ENCODE measurements around the gene CFAP299.

CFAP299 gene

DNA sequence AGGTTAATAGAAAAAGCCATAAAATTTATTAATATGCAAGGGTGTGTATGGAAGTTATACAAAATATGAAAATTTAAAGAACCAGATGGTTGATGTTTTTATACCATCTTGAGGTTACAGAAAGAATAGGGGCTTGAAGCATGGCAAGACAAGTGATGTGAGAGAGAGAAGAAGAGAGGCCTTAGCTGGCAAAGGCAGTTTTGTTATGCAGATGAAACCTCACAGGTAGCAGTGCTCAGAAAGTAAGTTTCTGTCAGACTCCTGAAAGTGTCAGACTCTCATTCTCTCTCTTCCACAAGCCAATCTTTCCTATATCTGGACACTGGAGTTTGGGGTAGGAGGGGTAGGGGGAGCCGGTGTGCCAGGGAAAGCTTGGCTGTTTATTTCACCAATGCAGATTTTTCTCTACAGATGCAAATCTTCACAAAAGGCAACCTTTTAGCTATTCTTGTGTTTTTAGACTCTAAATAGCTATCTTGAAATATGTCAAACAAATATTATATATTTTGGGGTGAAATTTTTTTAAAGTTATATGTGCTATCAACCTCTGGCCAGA, 124.5 kb downstream of the CFAP299 start:
- TF ChIP-seq, protein P1, sequence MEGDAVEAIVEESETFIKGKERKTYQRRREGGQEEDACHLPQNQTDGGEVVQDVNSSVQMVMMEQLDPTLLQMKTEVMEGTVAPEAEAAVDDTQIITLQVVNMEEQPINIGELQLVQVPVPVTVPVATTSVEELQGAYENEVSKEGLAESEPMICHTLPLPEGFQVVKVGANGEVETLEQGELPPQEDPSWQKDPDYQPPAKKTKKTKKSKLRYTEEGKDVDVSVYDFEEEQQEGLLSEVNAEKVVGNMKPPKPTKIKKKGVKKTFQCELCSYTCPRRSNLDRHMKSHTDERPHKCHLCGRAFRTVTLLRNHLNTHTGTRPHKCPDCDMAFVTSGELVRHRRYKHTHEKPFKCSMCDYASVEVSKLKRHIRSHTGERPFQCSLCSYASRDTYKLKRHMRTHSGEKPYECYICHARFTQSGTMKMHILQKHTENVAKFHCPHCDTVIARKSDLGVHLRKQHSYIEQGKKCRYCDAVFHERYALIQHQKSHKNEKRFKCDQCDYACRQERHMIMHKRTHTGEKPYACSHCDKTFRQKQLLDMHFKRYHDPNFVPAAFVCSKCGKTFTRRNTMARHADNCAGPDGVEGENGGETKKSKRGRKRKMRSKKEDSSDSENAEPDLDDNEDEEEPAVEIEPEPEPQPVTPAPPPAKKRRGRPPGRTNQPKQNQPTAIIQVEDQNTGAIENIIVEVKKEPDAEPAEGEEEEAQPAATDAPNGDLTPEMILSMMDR (IDR thresholded peaks at IDR 0.05; ENCODE audit: low read depth, low read length): no peak
- H3K4me3 ChIP-seq (ENCODE audit: low read depth, low read length): no peak overlapping the region

DNA sequence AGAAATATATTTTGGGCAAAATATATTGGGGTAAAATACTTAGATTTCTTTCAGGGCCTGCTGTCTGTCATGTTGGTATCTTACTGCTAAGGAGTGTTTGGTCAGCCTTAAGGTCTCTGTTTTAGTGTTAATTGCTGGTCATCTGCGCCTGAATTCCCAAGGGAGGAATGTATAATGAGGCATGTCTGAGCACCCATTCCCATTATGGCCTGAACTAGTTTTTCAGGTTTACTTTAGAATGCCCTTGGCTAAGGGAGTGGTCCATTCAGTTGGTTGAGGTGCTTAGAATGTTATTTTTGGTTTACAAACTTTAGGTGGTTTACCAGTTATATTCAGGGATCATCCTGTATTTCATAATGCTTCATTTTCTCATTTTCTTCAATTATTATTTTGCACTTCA, 125.9 kb downstream of the CFAP299 start:
- TF ChIP-seq, protein P1 (IDR thresholded peaks at IDR 0.05; ENCODE audit: low read depth, low read length): no peak
- no peak overlapping the region for H3K4me3 ChIP-seq (ENCODE audit: low read depth, low read length)

DNA sequence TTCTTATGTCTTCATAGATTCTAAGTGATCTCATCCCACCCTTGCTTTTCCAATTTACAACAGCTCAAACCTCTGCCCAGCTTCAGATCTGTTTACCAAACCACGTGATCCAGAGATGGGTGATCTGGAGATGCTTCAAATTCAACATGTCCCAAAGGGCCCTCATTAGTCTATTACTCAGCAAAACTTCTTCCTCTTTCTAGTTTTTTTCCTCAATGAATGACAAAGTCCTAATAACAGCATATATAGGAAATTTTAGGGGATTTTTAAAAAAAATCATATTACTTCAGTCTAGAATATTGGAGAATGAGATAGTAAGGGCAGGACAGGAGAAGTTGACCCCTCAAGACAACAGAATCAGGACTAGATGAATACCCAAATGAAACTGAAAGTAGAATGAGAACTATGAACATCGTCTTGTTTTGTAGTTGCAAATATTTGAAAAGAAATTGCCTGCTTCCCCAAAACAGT, 127.1 kb downstream of the CFAP299 start:
- H3K4me3 ChIP-seq (ENCODE audit: low read depth, low read length): peak overlapping the region; percentile 34
- TF ChIP-seq, protein P1 (IDR thresholded peaks at IDR 0.05; ENCODE audit: low read depth, low read length): no peak

DNA sequence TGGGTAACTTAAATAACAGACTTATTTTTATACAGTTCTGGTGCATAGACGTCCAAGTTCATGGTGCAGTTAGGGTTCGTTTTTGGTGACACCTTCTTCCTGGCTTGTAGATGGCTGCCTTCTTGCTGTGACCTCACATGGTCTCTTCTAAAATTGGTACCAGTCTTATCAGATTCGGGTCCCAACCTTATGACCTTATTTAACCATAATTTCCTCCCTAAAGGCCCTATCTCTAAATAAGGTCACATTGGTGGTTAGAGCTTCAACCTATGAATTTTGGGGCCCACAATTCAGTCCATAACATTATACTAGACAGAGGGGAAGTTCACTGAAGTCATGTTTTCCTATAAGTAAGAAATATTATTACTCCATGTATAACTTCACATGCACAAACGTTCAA, 128.0 kb downstream of the CFAP299 start:
- TF ChIP-seq, protein P1 (IDR thresholded peaks at IDR 0.05; ENCODE audit: low read depth, low read length): no peak
- no peak overlapping the region for H3K4me3 ChIP-seq (ENCODE audit: low read depth, low read length)

DNA sequence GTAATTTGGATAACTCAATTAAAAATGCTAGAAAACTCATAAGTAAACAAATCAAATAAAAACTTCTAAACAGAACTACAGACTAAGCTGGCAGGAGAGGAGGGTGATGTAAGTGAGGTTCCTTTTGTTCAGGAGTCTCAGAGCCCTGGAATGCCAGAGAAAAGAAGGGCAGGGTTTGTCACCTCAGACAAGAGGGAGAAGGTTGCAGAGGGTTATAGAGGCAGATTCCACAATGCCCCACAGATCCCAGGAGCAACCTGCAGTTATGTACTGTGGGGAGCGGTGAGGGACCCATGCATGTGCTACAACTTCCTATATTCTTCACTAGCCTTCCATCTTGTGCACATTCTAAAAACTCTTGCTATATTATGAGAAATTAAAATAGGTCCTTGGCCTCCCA, 129.7 kb downstream of the CFAP299 start:
- no peak overlapping the region for H3K4me3 ChIP-seq (ENCODE audit: low read depth, low read length)
- TF ChIP-seq, protein P1 (IDR thresholded peaks at IDR 0.05; ENCODE audit: low read depth, low read length): no peak

DNA sequence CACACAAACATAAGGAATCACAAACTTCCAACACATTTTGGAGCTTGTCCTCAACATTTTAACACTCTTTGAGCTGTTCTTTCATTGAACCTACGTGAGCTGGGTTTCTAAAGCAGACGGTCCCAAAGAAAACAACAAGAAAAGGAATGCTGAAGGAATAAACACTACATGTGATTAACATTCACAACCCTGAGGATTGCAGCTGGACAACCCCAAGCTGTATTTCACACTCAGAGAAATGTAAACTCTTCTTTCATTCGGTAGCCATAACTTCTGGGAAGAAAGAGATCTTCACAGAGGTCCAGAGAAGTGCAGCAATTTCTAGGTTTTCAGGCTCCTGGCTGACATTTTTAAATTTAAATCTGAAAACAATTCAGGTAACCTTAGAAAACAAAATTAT, 130.2 kb downstream of the CFAP299 start:
- H3K4me3 ChIP-seq (ENCODE audit: low read depth, low read length): no peak overlapping the region
- TF ChIP-seq, protein P1 (IDR thresholded peaks at IDR 0.05; ENCODE audit: low read depth, low read length): no peak

DNA sequence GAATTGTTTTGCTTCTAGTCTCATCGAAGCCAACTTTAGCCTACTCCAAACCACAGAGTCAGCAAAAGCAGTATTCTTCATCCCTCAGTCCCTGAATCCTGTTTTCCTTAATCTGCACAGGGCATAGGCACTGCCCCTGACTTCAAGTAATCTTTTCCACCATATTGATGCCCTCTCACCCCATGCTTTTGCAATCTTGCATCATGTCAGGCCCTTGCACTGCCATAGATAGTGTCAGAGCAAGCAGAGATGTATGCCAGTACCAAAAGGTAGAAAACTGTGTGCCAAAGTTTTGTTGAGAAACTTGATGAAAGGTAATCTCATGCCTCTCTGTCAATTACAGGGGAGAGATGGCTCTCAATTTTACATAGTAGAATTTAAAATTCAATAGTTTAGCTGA, 131.1 kb downstream of the CFAP299 start:
- H3K4me3 ChIP-seq (ENCODE audit: low read depth, low read length): no peak overlapping the region
- TF ChIP-seq, protein P1 (IDR thresholded peaks at IDR 0.05; ENCODE audit: low read depth, low read length): no peak

Measured in WI38 (cell line).